Measurements from ENCODE around the gene EXD3. TPM values are rescaled to one million over a fixed set of nuclear protein-coding genes. Genes with fewer than 3 reads are reported as not detected.

The EXD3 gene
- total RNA-seq, 4 donors from 2014 or later = 8.3 to 22.3 (median 14.2) TPM

DNA sequence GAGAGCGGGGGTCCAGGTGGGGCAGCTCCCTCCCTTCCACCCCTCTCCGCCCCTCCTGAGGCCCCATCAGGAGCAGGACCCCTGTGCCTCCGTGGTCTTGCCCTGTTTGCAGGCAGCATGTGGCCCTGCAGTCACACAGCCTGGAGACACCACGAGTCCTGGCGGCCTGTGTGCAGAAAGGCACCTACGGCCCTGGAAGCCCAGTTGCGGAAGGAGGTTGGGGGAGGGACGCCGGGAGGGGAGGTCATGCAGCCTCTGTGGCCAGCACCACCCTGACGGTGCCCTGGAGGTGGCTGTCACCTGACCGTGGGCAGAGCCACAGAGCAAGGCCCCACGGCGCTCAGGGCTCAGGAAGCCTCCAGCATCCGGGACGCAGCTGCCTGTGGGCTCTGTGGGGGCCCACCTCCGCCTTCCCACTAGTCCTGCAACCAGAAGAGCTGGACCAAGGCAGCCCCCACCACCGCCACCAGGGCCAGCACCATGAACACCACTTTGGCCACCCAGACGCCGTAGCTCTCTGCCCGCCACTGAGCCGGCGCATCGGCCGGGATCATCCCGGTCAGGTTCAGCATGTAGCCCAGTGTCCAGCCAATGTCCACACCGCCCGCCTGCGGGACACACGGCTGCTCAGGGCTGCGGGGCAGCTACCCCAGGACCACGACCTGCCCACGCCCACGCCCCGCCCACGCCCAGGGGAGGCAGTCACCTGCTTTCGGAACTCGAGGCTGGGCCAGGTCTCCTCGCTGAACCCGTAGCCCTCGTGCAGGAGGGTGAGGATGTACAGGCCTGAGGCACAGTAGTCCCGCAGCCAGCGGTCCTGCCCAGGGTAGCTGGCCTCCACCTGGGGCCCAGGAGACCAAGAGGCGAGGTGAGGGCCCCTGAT lies 11.8 kb upstream of the EXD3 start:
- no peak for DNase-seq (ENCODE audit: extremely low spot score)

DNA sequence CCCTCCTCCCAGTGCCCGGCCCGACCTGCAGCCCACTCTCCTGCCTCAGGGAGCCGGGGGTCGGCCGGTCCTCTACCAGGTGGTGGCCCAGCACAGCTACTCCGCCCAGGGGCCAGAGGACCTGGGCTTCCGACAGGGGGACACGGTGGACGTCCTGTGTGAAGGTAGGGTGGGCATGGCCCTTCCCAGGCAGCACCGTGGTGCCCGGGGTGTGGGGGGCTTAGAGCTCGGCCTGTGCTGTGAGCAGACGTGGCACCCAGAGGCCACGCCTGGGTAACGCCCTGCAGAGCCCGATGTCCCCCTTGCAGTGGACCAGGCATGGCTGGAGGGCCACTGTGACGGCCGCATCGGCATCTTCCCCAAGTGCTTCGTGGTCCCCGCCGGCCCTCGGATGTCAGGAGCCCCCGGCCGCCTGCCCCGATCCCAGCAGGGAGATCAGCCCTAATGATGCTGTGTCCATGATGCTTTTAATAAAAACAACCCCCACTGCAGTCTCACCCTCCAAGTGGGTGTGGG lies 11.0 kb upstream of the EXD3 start:
- DNase-seq (ENCODE audit: extremely low spot score) = no peak
- Histone ChIP-seq H3K27ac (replicated peaks in 1 of 4) (no peak overlapping the region), H3K27me3 (peaks cover 0 to 72% (median 0%) of the 10 kb centered on the region in 4 donors), H3K36me3 (no peaks in the 10 kb centered on the region), H3K4me1 (peaks cover 0 to 16% (median 12%) of the 10 kb centered on the region in 4 donors), H3K4me3 (no peak overlapping the region), H3K9me3 (no peaks in the 10 kb centered on the region)
- WGBS = 92% methylated on average over 5 of the region's 26 CpGs
- TF ChIP-seq EP300 (IDR thresholded peaks at IDR 0.05) = no peak
- no peak for TF ChIP-seq POLR2A (IDR thresholded peaks at IDR 0.05; ENCODE audit: low read depth)
- TF ChIP-seq POLR2AphosphoS5 (IDR thresholded peaks at IDR 0.05) = no peak
- TF ChIP-seq, protein P1, sequence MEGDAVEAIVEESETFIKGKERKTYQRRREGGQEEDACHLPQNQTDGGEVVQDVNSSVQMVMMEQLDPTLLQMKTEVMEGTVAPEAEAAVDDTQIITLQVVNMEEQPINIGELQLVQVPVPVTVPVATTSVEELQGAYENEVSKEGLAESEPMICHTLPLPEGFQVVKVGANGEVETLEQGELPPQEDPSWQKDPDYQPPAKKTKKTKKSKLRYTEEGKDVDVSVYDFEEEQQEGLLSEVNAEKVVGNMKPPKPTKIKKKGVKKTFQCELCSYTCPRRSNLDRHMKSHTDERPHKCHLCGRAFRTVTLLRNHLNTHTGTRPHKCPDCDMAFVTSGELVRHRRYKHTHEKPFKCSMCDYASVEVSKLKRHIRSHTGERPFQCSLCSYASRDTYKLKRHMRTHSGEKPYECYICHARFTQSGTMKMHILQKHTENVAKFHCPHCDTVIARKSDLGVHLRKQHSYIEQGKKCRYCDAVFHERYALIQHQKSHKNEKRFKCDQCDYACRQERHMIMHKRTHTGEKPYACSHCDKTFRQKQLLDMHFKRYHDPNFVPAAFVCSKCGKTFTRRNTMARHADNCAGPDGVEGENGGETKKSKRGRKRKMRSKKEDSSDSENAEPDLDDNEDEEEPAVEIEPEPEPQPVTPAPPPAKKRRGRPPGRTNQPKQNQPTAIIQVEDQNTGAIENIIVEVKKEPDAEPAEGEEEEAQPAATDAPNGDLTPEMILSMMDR (IDR thresholded peaks at IDR 0.05) = no peak
- intact Hi-C loops (cut with DNase I) = no loop called here

More for the DNA sequence above, 11.8 kb upstream of the EXD3 start:
- 94% methylated on average over 16 of the region's 43 CpGs for WGBS
- peaks cover 0 to 16% (median 12%) of the 10 kb centered on the region in 4 donors for H3K4me1 ChIP-seq
- H3K4me3 ChIP-seq = no peak overlapping the region
- H3K27ac ChIP-seq (replicated peaks in 1 of 4) = no peak overlapping the region
- TF ChIP-seq POLR2A (IDR thresholded peaks at IDR 0.05; ENCODE audit: low read depth) (no peak), POLR2AphosphoS5 (IDR thresholded peaks at IDR 0.05) (no peak), EP300 (IDR thresholded peaks at IDR 0.05) (no peak)
- TF ChIP-seq, protein P1 (IDR thresholded peaks at IDR 0.05) = no peak
- no peaks in the 10 kb centered on the region for H3K9me3 ChIP-seq
- no peaks in the 10 kb centered on the region for H3K36me3 ChIP-seq
- peaks cover 0 to 76% (median 0%) of the 10 kb centered on the region in 4 donors for H3K27me3 ChIP-seq
- intact Hi-C loops (cut with DNase I) = no loop called here

DNA sequence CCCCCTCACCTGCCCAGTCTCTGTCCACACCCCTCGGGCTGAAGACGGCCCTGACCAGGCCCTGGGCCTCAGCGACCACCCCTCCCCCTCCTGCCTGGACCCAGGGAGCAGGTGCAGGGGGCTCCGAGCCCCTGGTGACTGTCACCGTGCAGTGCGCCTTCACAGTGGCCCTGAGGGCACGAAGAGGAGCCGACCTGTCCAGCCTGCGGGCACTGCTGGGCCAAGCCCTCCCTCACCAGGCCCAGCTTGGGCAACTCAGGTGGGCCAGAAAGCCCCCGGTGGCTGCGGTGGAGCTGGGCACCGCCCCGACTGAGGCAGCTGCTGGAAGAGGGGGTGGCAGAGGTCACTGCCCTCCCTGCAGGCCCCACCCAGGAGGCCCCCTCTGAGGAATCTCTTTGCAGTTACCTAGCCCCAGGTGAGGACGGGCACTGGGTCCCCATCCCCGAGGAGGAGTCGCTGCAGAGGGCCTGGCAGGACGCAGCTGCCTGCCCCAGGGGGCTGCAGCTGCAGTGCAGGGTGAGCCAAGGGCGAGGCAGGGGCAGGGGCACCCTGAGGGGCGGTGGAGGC lies 10.5 kb upstream of the EXD3 start:
- WGBS = 63% methylated on average over 2 of the region's 19 CpGs
- DNase-seq (ENCODE audit: extremely low spot score) = no peak

DNA sequence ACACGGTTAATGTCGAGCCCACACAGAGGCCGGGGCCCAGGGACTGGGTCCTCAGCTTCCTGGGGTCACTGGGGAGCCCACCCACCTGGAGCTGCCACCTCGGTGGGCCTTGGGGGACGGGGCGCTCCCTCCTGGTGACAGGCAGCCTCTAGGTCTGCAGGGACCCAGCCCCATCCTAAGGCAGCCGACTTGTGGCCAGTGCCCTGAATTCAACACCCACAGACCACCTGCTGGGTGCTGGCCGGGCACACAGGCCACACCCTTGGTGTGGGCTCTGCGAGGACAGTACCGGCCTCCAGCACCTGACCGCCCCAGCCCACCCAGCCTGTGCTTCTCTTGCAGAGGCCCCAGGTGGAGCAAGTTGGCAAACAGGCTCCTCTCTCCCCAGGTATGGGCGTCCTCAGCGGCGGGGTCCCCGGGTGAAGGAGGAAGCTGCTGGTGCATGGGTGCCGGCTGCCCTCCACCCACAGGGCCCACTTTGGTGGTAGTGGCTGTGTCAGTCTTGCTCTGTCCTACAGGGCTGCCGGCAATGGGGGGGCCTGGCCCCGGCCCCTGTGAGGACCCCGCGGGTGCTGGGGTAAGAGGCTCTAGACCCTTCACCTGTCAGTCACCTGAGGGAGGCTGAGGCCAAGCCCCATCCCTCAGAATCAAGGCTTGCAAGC lies 9.9 kb upstream of the EXD3 start:
- intact Hi-C loops (cut with DNase I) = no loop called here
- Histone ChIP-seq H3K9me3 (no peaks in the 10 kb centered on the region), H3K27ac (replicated peaks in 1 of 4) (no peak overlapping the region), H3K4me3 (no peak overlapping the region), H3K4me1 (peaks cover 0 to 16% (median 12%) of the 10 kb centered on the region in 4 donors), H3K27me3 (peaks cover 0 to 61% (median 0%) of the 10 kb centered on the region in 4 donors), H3K36me3 (no peaks in the 10 kb centered on the region)
- no peak for DNase-seq (ENCODE audit: extremely low spot score)
- WGBS = 60% methylated on average over 1 of the region's 20 CpGs
- TF ChIP-seq EP300 (IDR thresholded peaks at IDR 0.05) (no peak), POLR2A (IDR thresholded peaks at IDR 0.05; ENCODE audit: low read depth) (no peak)

More for the DNA sequence above, 10.5 kb upstream of the EXD3 start:
- Histone ChIP-seq H3K9me3 (no peaks in the 10 kb centered on the region), H3K4me3 (no peak overlapping the region), H3K27ac (replicated peaks in 1 of 4) (no peak overlapping the region), H3K27me3 (peaks cover 0 to 67% (median 0%) of the 10 kb centered on the region in 4 donors), H3K4me1 (peaks cover 0 to 16% (median 12%) of the 10 kb centered on the region in 4 donors), H3K36me3 (no peaks in the 10 kb centered on the region)
- intact Hi-C loops (cut with DNase I) = no loop called here
- no peak for TF ChIP-seq EP300 (IDR thresholded peaks at IDR 0.05)
- TF ChIP-seq POLR2A (IDR thresholded peaks at IDR 0.05; ENCODE audit: low read depth) = no peak
- TF ChIP-seq POLR2AphosphoS5 (IDR thresholded peaks at IDR 0.05) = no peak
- TF ChIP-seq, protein P1 (IDR thresholded peaks at IDR 0.05) = no peak

Measured in esophagus muscularis mucosa (tissue), 4 donors.